Erythroblast (primary cell): ENCODE data around the gene TMA7B.
"Not testable (repeated sequence)": the region's sequence is repeated elsewhere in the genome, so short reads cannot be mapped to it uniquely, and the experiment has no call there.

Source experiments
- DNase-seq, 2 experiments: peaks; one replicate each; lab custom pipeline; 2025; lab: John Stamatoyannopoulos, UW
- GATA1 ChIP-seq: IDR thresholded peaks from 2 replicates; pipeline ENCODE4 v1.6.1; 2011; ENCODE audit warnings: low read depth, mild to moderate bottlenecking, control low read depth, low read length, moderate library complexity
- POLR2A ChIP-seq: IDR thresholded peaks from 2 replicates; pipeline ENCODE4 v1.6.1; 2011; ENCODE audit warnings: mild to moderate bottlenecking, low read length

TMA7B gene

GRCh38 chr22:39990686-39991085, 30.5 kb downstream of the TMA7B start:
- peak; percentile 60 to 81 for DNase-seq
- no peak for TF ChIP-seq GATA1
- no peak for TF ChIP-seq POLR2A

GRCh38 chr22:39991159-39991860, 31.1 kb downstream of the TMA7B start:
- TF ChIP-seq POLR2A (no peak), GATA1 (no peak)
- DNase-seq: peak in 1 of 2 experiments; percentile 64

GRCh38 chr22:39992088-39992826, 32.1 kb downstream of the TMA7B start:
- no peak for DNase-seq

GRCh38 chr22:39992894-39993293, 32.7 kb downstream of the TMA7B start:
- not testable (repeated sequence) for DNase-seq

More at GRCh38 chr22:39992088-39992826, 32.1 kb downstream of the TMA7B start:
- no peak for TF ChIP-seq POLR2A
- no peak for TF ChIP-seq GATA1

- TF ChIP-seq POLR2A (peak; percentile 68), GATA1 (no peak)
- DNase-seq: peak; percentile 93 to 96
These were observed 33.9 kb downstream of the TMA7B start for GRCh38 chr22:39994041-39994565.

GRCh38 chr22:39994566-39995392, 34.6 kb downstream of the TMA7B start, which contains the start of gene FAM83F:
Gene FAM83F (plus strand): TSS chr22:39994954. CDS start chr22:39995043, 89 bp downstream.
- TF ChIP-seq GATA1 (no peak), POLR2A (peak; percentile 56)
- peak; percentile 84 to 86 for DNase-seq

- no peak for TF ChIP-seq GATA1
- TF ChIP-seq POLR2A: peak; percentile 38
- peak; percentile 67 to 74 for DNase-seq
These were observed 35.4 kb downstream of the TMA7B start for GRCh38 chr22:39995393-39996252.

- no peak for TF ChIP-seq GATA1
- no peak for TF ChIP-seq POLR2A
These were observed 36.5 kb downstream of the TMA7B start for GRCh38 chr22:39996732-39997131.

GRCh38 chr22:39997421-39997820, 37.2 kb downstream of the TMA7B start:
- DNase-seq: no peak
- TF ChIP-seq POLR2A: no peak
- TF ChIP-seq GATA1: no peak

More at GRCh38 chr22:39996732-39997131, 36.5 kb downstream of the TMA7B start:
- no peak for DNase-seq

- peak in 1 of 2 experiments; percentile 29 for DNase-seq
- no peak for TF ChIP-seq GATA1
- TF ChIP-seq POLR2A: no peak
These were observed 37.9 kb downstream of the TMA7B start for GRCh38 chr22:39997939-39998726.

GRCh38 chr22:39999144-39999757, 39.1 kb downstream of the TMA7B start:
- TF ChIP-seq POLR2A: peak; percentile 21
- no peak for TF ChIP-seq GATA1
- DNase-seq: peak; percentile 70 to 77

- no peak for DNase-seq
These were observed 40.0 kb downstream of the TMA7B start for GRCh38 chr22:40000171-40000570.

More at GRCh38 chr22:40000171-40000570, 40.0 kb downstream of the TMA7B start:
- TF ChIP-seq POLR2A (no peak), GATA1 (no peak)
